SW480 (cell line): ENCODE data around the gene C5orf46.
"Not testable (repeated sequence)": the region's sequence is repeated elsewhere in the genome, so short reads cannot be mapped to it uniquely, and the experiment has no call there.

Source experiments
- DNase-seq: peaks from one replicate; pipeline ENCODE4 v3.0.0-alpha.2; 2016; ENCODE audit warnings: low spot score

Gene C5orf46

GRCh38 chr5:147893820-147894219 lies 12.5 kb downstream of the C5orf46 start:
- no peak for DNase-seq

DNA sequence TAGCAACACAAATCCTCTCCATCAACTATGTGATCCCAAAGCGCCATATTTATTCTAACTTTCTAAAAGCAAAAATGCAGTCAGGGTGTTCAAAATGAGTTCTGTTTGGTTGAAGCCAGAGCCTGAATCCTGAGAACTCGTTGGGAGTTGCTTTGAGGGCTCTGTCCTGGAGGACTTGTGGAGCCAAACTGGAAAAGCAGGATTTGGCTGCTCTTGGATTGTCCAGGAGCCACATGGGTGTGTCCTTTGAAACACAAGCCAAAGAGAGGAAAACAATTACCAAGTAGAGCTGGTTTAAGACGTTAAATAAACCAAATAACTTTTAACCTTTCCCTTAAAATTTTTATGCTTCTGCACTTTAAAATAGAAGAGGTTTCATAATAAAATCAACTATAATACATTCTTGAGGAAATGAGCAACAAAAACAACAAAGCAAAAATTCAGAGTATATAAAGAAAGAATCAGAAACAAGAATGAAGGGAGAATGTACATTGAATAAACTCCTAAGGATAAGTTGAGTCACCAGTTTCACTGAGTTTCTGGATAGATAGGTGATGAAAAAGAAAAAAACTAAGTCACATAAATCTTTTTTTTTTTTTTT lies 13.5 kb downstream of the C5orf46 start:
- DNase-seq = no peak

GRCh38 chr5:147887930-147888329 lies 18.4 kb downstream of the C5orf46 start:
- DNase-seq = no peak

DNA sequence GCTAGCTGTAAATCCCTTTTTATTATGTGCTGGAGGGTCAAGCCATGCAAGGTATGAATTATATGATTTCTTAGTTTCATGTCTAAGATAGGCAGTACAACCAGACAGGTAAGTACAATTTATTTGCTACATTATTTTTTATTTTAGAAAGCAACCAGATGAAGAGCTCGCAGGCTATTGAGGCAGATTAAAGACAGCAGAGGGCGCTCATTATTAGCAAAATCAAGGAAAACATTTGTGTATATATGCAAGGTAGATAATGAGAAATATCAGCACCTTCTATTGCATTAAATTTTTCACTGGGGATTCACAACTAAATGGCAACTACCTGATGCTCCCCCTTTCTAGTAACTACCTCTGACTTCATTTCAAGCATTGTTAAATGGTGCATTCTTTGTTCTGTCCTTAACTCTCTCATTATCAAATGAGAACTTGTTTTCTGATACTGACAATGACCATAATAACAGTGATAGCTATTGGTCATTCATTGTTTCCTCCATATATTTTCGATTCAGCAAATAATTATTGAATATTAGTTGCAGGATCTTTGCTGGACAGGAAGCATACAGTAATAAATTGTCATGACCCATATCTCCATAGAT lies 19.2 kb downstream of the C5orf46 start:
- DNase-seq = peak; percentile 48

- DNase-seq = no peak
Measured at GRCh38 chr5:147882586-147883313, 23.6 kb downstream of the C5orf46 start.

GRCh38 chr5:147880487-147880886 lies 25.9 kb downstream of the C5orf46 start:
- no peak for DNase-seq

- DNase-seq = no peak
Measured at GRCh38 chr5:147879784-147880183, 26.6 kb downstream of the C5orf46 start.

- no peak for DNase-seq
Measured at GRCh38 chr5:147878066-147878759, 28.1 kb downstream of the C5orf46 start, which contains the start of gene SCGB3A2. SCGB3A2 (plus strand) TSS chr5:147878711; CDS start chr5:147878804, 93 bp downstream.

- no peak for DNase-seq
Measured at GRCh38 chr5:147876626-147877025, 29.7 kb downstream of the C5orf46 start.

GRCh38 chr5:147876141-147876540 lies 30.2 kb downstream of the C5orf46 start:
- DNase-seq = no peak

DNA sequence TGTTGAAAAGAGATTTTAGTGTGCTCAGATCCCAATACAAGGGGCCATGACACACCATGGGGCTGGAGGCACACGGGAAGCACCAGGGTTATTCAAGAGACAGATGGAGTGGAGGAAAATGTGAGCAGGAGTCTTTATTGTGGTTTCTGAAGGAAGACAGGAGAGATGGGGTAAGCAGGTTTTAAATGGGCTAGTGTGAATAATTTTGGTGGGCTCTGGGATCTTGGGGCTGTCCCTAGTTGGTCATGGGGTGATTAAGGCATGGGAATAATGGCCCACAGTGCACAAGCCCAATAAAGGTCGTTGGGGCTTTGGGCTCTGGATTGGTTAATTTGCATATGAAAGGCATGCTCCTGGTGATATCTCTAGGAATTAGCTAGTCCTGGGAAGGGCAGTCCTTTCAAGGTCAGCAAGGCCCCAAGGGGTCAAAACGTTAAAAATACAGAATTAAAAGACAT lies 31.4 kb downstream of the C5orf46 start:
- DNase-seq = no peak

- DNase-seq = not testable (repeated sequence)
Measured at GRCh38 chr5:147874118-147874875, 32.0 kb downstream of the C5orf46 start.

DNA sequence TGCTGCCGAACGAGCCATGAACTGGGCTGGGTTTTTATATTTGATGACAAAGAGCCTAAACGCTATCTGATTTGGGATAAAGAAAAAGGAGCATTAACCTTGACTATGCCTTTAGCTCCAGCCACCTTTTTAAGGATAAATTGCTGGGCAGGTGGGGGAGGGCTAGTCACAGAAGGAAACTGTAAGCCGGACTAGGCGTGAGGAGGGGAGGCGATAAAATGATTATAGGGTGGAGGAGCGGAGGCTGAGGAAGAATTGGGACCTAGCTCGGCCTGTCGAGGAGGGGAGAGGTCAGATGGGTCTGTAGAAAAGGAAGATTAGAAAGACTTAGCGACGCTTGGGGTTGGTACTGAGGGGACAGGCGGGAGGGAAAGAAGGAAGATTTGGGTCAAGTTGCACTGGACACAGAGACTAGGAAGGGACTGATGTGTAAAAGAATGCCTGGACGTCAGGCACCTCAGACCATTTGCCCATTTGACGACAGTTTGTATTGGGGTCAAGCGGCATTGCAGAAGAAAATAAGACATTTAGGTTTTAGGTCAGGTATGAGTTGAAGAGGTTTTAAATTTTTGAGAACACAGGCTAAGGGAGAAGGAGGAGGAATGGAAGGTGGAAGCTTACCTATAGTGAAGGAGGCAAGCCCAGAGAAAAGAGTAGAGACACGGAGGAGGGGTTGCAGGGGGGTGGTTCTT lies 33.4 kb downstream of the C5orf46 start:
- DNase-seq = not testable (repeated sequence)

- not testable (repeated sequence) for DNase-seq
Measured at GRCh38 chr5:147871980-147872549, 34.3 kb downstream of the C5orf46 start.

DNA sequence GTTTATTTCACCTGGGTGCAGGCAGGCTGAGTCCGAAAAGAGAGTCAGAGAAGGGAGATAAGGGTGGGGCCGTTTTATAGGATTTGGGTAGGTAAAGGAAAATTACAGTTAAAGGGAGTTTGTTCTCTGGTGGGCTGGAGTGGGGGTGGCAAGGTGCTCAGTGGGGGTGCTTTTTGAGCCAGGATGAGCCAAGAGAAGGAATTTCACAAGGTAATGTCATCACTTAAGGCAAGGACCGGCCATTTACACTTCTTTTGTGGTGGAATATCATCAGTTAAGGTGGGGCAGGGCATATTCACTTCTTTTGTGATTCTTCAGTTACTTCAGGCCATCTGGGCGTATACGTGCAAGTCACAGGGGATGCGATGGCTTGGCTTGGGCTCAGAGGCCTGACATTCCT lies 36.4 kb downstream of the C5orf46 start:
- DNase-seq = not testable (repeated sequence)

DNA sequence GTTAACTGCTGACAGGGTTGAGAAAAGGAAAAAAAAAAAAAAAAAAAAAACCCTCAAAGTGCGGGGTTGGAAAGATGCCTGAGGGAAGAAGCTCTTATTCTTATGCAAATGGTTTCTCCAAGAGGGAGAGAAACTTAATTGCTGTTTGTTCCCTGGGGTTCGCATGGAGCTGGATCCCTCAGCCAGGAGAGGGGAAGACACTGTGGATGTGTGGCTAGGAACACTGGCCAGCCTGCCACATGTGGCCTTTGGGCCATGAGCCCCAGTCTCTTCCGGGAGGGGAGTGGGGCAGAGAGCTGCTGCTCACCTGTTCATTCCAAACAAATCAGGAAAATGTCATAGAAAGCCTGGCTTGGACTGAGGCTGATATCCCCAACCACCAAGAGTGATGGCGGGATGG lies 37.2 kb downstream of the C5orf46 start:
- DNase-seq = no peak

DNA sequence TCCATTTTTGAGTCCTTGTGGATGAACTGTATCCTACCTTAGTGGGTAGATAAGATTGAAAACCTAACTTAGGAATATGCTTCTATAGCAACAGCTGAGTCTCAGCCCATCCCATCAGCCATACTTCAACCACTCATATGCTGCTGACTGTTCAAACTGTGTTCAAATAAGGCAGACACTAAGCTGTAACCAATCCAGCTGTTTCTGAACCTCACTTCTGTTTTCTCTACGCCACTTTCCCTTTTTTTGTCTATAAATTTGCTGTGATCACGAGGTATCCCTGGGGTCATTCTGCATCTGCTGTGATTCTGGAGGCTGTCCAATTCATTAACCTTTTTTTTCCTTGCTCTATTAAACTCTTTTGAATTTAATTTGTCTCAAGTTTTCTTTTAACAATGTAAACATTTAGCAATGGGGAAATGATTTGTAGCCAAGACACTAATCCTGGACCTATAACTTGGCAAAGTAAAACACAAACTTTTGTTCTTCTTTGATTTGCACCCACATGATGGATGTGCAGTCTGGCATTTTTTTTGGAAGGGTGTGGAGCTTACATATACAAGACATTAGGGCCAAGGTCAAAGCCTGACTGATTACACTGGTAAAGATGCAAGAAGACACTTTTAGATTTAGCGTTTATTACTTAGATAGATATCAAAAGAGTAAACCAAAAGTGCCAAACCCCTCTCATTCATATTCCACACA lies 42.7 kb downstream of the C5orf46 start:
- DNase-seq = no peak

DNA sequence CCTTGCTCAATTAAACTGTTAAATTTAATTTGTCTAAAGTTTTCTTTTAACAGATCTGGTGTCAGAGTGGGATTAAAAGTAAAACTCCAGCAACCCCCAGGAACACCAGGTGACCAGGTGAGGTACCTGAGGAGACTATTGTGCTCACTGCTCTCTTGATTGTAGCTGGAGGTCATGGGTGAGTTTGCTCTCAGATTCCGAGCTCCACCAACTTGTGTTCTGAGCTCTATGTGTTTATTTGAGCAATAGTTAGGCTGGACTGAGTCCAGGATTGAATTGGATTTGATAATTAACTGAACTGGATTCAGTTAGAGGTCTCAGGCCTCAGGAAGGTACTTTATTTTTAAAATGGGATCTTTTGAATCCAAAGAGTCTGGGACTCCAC lies 45.7 kb downstream of the C5orf46 start:
- DNase-seq = no peak

DNA sequence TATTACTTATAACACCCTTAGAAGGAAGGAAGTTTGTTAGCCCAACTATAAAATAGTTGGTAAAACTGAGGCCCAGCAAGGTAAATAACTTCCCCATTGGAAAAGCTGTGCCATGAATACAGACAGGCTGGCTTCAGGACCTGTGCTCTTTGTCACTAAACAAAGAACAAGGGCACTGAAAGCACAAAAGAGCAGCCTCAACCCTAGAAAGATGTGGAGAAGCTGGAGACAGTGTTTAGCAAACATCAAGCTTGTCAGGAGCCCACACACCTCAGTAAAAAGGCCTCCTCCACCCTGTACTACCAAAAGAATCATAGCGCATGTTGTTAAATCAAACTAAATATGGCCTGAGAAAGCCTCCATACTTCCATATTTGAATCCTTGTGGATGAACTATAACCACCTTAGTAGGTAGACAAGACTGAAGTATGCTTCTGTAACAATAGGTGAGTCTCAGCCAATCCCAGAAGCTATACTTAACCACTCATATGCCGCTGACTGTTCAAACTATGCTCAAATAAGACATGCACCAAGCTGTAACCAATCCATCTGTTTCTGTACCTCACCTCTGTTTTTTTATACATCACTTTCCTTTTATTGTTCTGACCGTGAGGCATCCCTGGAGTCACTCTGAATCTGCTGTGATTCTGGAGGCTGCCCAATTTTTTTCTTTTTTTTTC lies 46.2 kb downstream of the C5orf46 start:
- DNase-seq = no peak

GRCh38 chr5:147858565-147858964 lies 47.8 kb downstream of the C5orf46 start:
- DNase-seq = no peak
